Measurements from ENCODE around the gene C1orf174. TPM values are rescaled to one million over a fixed set of nuclear protein-coding genes. Genes with fewer than 3 reads are reported as not detected.

Gene C1orf174
- total RNA-seq, 2 experiments from 2014 or later, result 16.8 to 18.5 TPM

DNA sequence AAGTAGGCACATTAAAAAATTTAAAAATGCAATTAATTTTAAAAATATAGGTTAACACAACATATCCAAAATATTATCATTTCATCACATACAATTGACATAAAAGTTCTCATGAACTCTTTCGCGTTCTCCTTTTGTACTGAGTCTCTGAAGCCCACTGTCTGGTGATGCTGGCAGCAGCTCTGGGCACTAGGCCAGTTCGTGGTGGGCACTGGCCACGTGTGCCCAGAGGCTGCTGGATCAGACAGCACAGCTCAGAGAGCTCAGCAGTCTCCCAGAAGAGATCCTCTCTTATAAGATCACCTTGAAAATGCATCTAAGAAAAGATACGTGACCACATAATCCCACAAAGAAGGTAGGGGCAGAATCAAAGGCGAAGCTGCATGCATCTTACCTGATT is 53.0 kb downstream of the C1orf174 start:
- H3K27ac Mint-ChIP-seq, result no peak overlapping the region
- no peak for TF ChIP-seq CTCF (IDR thresholded peaks at IDR 0.05)
- H3K9me3 ChIP-seq (ENCODE audit: control insufficient read depth in 1 of 2, insufficient read depth in 1 of 2, low read length in 2 of 2), result no peaks in the 10 kb centered on the region
- intact Hi-C loops (cut with DNase I, micrococcal nuclease), result no loop called here
- no peaks in the 10 kb centered on the region for H3K4me1 ChIP-seq (ENCODE audit: insufficient read depth, low read length)
- no peak for DNase-seq
- no peak overlapping the region for H3K4me3 Mint-ChIP-seq
- CTCF ChIA-PET, result no interaction called here
- no peaks in the 10 kb centered on the region for H3K9me3 Mint-ChIP-seq
- H3K36me3 Mint-ChIP-seq (ENCODE audit: low read depth), result peaks cover 75% of the 10 kb centered on the region
- no peaks in the 10 kb centered on the region for H3K4me1 Mint-ChIP-seq (ENCODE audit: low read depth)
- H3K27me3 Mint-ChIP-seq, result no peaks in the 10 kb centered on the region
- peaks cover 60% of the 10 kb centered on the region for H3K36me3 ChIP-seq (ENCODE audit: insufficient read depth, low read length)
- no peak for ATAC-seq (ENCODE audit: poor library complexity)
- no peaks in the 10 kb centered on the region for H3K27me3 ChIP-seq (ENCODE audit: control insufficient read depth in 1 of 2, insufficient read depth in 2 of 2, low read length in 2 of 2)
- H3K27ac ChIP-seq (ENCODE audit: low read depth in 1 of 2, low read length in 2 of 2), result no peak overlapping the region
- POLR2A ChIA-PET, result no interaction called here
- H3K4me3 ChIP-seq (ENCODE audit: low read length), result no peak overlapping the region

DNA sequence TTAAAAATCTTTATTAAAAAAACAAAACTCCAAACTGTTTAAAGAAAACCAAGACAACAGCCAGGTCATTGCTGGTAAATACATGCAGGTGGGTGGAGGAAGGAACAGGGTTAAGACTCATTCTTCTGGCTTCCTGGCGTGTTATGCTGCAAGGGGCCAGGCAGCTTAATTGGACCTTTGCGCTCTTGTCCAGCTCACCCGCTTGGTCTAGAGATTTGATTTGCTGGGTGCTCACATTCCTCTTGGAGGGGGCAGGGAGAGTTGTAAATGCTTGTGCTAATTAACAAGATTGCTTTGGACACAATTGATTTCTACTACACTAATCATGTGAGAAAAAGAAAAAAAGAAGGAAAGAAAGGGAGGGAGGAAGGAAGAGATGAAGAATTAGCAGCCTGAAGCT is 53.5 kb downstream of the C1orf174 start:
- Histone ChIP-seq H3K4me1 (ENCODE audit: insufficient read depth, low read length) (no peaks in the 10 kb centered on the region), H3K27ac (ENCODE audit: low read depth in 1 of 2, low read length in 2 of 2) (no peak overlapping the region), H3K36me3 (ENCODE audit: insufficient read depth, low read length) (peaks cover 58% of the 10 kb centered on the region), H3K9me3 (ENCODE audit: control insufficient read depth in 1 of 2, insufficient read depth in 1 of 2, low read length in 2 of 2) (no peaks in the 10 kb centered on the region), H3K27me3 (ENCODE audit: control insufficient read depth in 1 of 2, insufficient read depth in 2 of 2, low read length in 2 of 2) (no peaks in the 10 kb centered on the region), H3K4me3 (ENCODE audit: low read length) (no peak overlapping the region)
- DNase-seq (no peak), ATAC-seq (ENCODE audit: poor library complexity) (no peak)
- Mint-ChIP-seq H3K36me3 (ENCODE audit: low read depth) (peaks cover 76% of the 10 kb centered on the region), H3K27me3 (no peaks in the 10 kb centered on the region), H3K27ac (no peak overlapping the region), H3K4me1 (ENCODE audit: low read depth) (no peaks in the 10 kb centered on the region), H3K4me3 (no peak overlapping the region), H3K9me3 (no peaks in the 10 kb centered on the region)
- ChIA-PET CTCF (interaction anchor here (0.6 kb wide), 1 partner anchor 10 kb away, joined by 3 read pairs; no protein-coding TSS in a partner anchor), POLR2A (no interaction called here)
- TF ChIP-seq CTCF (IDR thresholded peaks at IDR 0.05), result no peak
- intact Hi-C loops (cut with DNase I, micrococcal nuclease), result no loop called here

DNA sequence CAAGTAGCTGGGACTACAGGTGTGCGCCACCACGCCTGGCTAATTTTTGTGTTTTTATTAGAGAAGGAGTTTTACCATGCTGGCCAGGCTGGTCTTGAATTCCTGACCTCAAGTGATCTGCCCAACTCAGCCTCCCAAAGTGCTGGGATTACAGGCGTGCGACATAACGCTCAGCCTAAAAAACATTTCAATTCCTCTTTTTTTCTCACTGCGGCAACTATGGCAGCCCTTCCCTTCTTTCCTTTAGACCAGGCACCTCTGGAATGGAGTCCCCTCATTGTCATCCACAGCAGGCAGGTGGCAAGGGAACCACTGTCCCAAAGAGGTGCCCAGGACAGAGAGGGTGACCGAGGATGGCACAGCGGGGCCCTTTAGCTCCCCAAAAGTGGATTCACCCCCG is 57.2 kb downstream of the C1orf174 start:
- H3K27ac ChIP-seq (ENCODE audit: low read depth in 1 of 2, low read length in 2 of 2), result no peak overlapping the region
- no peak for ATAC-seq (ENCODE audit: poor library complexity)
- Mint-ChIP-seq H3K9me3 (peaks cover 1% of the 10 kb centered on the region), H3K27ac (no peak overlapping the region), H3K36me3 (ENCODE audit: low read depth) (peaks cover 85% of the 10 kb centered on the region), H3K4me3 (no peak overlapping the region), H3K4me1 (ENCODE audit: low read depth) (no peaks in the 10 kb centered on the region), H3K27me3 (no peaks in the 10 kb centered on the region)
- CTCF ChIA-PET, result no interaction called here
- no peaks in the 10 kb centered on the region for H3K4me1 ChIP-seq (ENCODE audit: insufficient read depth, low read length)
- peaks cover 69% of the 10 kb centered on the region for H3K36me3 ChIP-seq (ENCODE audit: insufficient read depth, low read length)
- intact Hi-C loops (cut with DNase I, micrococcal nuclease), result no loop called here
- no peak overlapping the region for H3K4me3 ChIP-seq (ENCODE audit: low read length)
- H3K9me3 ChIP-seq (ENCODE audit: control insufficient read depth in 1 of 2, insufficient read depth in 1 of 2, low read length in 2 of 2), result peaks cover 0 to 4% of the 10 kb centered on the region in 2 experiments
- no peaks in the 10 kb centered on the region for H3K27me3 ChIP-seq (ENCODE audit: control insufficient read depth in 1 of 2, insufficient read depth in 2 of 2, low read length in 2 of 2)
- no peak for TF ChIP-seq CTCF (IDR thresholded peaks at IDR 0.05)
- POLR2A ChIA-PET, result interaction anchor here (0.7 kb wide), 1 partner anchor 12 kb away, joined by 3 read pairs; no protein-coding TSS in a partner anchor
- DNase-seq, result no peak
